ENCODE measurements around the gene CAPN1. TPM values are rescaled to one million over a fixed set of nuclear protein-coding genes. Genes with fewer than 3 reads are reported as not detected.
"Not testable (repeated sequence)": the region's sequence is repeated elsewhere in the genome, so short reads cannot be mapped to it uniquely, and the experiment has no call there.

Gene CAPN1
- 100 to 1,000 TPM; 109 to 112 (median 109) TPM for polyA plus RNA-seq (ENCODE audit: insufficient read length in 3 of 3)
- long read RNA-seq, donor 1, partial matches to known transcripts, result 7 of 13 reads
- long read RNA-seq, donor 1, other reads (novel, unspliced or antisense), result 5 of 13 reads
- long read RNA-seq, donor 2, partial matches to known transcripts, result 36 of 60 reads
- long read RNA-seq, donor 2, other reads (novel, unspliced or antisense), result 22 of 60 reads
- long read RNA-seq, donor 3, partial matches to known transcripts, result 44 of 44 reads
- long read RNA-seq, donor 3, other reads (novel, unspliced or antisense), result 0 of 44 reads
- long read RNA-seq, donor 4, partial matches to known transcripts, result 23 of 46 reads
- long read RNA-seq, donor 4, other reads (novel, unspliced or antisense), result 23 of 46 reads
- long read RNA-seq, donor 5, partial matches to known transcripts, result 6 of 6 reads
- long read RNA-seq, donor 5, other reads (novel, unspliced or antisense), result 0 of 6 reads
- long read RNA-seq, donor 6, partial matches to known transcripts, result 6 of 18 reads
- long read RNA-seq, donor 6, other reads (novel, unspliced or antisense), result 12 of 18 reads
- long read RNA-seq, donor 7, partial matches to known transcripts, result 56 of 88 reads
- long read RNA-seq, donor 7, other reads (novel, unspliced or antisense), result 30 of 88 reads
- long read RNA-seq, donor 8, partial matches to known transcripts, result 22 of 22 reads
- long read RNA-seq, donor 8, other reads (novel, unspliced or antisense), result 0 of 22 reads
- long read RNA-seq, donor 9, partial matches to known transcripts, result 25 of 41 reads
- long read RNA-seq, donor 9, other reads (novel, unspliced or antisense), result 16 of 41 reads
- long read RNA-seq, donor 10, partial matches to known transcripts, result 20 of 34 reads
- long read RNA-seq, donor 10, other reads (novel, unspliced or antisense), result 13 of 34 reads
- long read RNA-seq, donor 11, partial matches to known transcripts, result 14 of 20 reads
- long read RNA-seq, donor 11, other reads (novel, unspliced or antisense), result 5 of 20 reads
- long read RNA-seq, donor 12, partial matches to known transcripts, result 22 of 45 reads
- long read RNA-seq, donor 12, other reads (novel, unspliced or antisense), result 23 of 45 reads
- long read RNA-seq, donor 13, partial matches to known transcripts, result 19 of 19 reads
- long read RNA-seq, donor 13, other reads (novel, unspliced or antisense), result 0 of 19 reads
- long read RNA-seq, donor 14, result 0 reads
- long read RNA-seq, donor 15, partial matches to known transcripts, result 38 of 64 reads
- long read RNA-seq, donor 15, other reads (novel, unspliced or antisense), result 24 of 64 reads
- long read RNA-seq, donor 16, partial matches to known transcripts, result 9 of 33 reads
- long read RNA-seq, donor 16, other reads (novel, unspliced or antisense), result 24 of 33 reads

DNA sequence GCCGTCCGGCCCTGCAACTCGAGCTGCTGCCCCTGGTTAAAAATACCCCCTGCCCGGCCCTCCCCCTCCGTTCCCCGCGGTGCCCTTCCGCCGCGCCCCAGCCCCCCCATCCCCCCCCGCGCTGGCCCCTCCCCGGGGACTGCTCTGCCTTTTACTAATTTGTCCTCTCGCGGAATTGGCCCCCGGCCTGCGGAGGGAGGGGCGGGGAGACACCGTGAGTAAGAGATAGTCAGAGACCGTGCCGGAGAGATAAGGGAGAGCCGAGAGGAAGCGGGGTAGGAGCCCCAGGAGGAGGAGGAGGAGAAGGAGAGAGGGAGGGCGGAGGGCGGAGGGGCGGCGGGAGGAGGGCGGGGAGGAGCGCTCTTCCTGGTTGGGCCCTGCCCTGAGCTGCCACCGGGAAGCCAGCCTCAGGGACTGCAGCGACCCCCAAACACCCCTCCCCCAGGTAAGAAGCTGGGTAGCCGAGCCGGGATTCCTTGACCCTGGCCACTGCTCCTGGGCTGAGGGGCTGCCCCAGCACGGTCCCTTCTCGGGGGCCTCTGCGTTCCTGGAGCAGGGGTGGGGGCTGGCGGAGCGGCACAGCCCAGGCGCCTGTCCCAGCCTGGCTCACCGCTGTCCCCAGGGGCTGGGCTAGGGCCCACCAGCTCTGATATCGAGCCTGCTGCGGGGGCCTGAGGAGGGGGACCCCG, at the start of gene CAPN1:
Gene CAPN1 (plus strand): TSS at position 360 of the 689 bp plus-strand sequence. CDS start 774 bp downstream, outside the sequence.
- peak; percentile 62 for DNase-seq

DNA sequence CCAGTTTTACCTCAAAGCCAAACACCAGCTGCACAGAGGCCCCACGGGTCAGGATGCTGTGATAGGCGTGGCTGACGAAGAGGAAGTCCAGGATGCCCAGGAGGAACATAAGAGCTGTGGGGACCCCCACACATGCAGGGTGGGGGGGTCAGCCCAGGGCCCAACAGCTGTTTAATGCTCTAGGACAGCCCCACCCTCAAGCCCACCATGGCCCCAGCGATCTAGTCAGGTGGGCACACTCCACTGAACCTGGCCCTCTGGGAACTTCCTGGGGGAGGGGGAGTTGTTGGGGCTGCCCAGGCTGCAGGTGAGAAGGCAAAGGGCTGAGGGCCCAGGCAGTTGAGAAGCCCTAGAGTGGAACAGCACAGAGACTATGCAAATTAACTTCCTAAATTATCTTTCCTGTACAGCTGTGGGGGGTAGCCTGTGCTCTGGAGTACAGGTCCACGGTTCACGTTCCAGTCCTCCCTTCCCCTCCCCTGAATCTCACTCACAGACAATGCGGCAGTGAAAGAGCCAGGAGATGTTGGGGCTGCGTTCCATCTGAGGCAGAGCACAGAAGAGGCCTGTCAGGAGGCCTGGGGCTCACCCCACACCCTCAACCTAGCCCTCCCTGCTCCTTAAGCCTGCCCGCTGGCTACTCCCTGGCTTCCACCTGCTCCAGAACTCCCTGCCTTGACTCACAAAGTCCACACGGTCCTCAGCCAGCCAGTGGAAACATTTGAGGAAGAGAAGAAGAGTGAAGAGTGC, 49.3 kb upstream of the CAPN1 start:
- no peak for DNase-seq

DNA sequence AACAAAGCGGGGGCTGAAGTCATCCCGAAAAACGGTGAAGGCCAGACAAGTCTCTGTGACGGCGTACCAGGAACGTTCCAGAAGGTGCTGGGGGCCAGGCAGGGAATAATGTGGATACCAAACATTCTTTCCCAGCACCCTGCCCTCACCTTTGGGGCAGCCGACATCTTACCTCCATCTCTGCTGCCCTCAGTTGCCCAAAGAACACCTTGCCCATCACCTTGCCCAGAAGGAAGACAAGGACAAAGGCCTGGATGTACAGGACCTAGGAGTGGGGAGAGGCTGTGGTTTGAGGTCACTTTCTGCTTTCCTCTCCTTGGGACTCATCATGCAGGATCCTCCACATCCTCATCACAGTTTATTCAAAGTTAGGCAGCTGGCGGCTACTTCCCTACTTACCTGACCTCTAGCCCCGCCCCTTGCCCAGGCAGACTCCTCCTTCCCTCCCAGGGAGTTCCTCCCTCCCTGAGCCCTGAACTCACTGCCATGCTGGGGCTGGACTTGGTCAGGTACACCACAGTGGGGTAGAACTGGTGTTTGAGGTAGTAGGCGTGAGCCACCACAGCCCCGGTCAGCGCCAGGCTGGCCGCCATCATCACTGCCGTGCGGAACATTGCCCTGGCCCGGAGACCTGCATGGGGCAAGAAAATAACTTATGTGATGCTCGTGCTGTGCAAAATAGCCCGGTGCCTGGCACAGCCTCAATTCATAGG, 48.6 kb upstream of the CAPN1 start:
- no peak for DNase-seq

- DNase-seq, result no peak
These were observed 48.0 kb upstream of the CAPN1 start for GRCh38 chr11:65133724-65134123.

GRCh38 chr11:65134240-65134951, 47.3 kb upstream of the CAPN1 start, which contains the start of gene SYVN1:
Gene SYVN1 (minus strand): TSS chr11:65134519. CDS start chr11:65133601, 918 bp downstream.
- peak; percentile 89 for DNase-seq

DNA sequence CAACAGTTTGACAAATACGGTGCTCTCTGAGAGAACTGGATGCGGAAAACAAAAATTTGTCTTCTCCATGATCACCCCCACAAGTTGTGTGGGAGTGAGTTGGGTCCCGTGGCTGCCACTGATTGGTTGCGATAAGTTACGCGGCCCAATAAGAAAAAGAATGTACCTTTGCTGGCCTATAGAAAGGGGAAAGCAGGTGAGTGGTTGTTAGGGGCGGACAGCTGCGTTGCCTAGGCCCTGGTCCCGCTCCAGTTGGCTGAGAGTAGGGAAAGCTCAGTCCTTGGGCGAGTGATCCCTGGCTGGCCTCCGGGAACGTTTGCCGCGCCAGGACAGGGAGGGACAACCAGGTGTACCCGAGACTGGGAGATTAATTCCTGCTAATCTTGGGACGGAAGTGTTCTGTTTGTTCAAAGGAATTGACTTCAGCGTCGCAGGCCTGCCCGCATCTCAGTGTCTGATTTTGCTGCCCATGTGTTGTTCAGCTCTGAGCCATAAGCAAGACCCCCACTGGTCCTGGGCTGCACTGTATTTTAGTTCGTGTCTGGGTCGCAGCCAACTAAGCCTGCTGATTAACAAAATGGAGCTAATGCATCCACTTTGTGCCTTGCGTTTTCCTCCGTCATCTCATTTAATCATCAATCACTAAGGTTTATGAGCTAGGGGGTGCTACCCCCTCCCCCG, 46.6 kb upstream of the CAPN1 start:
- peak; percentile 96 for DNase-seq

DNA sequence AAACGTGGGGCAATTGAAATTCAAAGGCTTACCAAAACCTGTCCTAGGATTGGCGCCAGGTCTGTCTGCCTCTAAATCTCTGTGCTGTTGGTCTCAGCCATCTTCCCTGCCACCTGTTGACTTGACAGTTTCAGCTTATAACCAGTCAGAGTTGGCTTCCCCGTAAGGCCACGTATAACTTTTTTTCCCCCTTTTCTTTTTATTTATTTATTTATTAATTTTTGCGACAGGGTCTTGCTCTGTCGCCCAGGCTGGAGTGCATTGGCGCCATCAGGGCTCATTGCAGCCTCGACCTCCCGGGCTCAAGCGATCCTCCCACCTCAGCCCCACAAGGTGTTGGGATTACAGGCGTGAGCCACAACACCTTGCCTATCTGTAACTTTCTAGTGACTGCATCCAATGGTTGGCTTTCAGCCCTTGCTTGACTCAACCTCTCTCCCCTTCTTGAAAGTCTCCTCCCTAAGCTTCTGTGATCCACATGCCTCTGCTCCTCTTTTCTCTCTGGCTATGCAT, 46.0 kb upstream of the CAPN1 start:
- DNase-seq, result no peak

DNA sequence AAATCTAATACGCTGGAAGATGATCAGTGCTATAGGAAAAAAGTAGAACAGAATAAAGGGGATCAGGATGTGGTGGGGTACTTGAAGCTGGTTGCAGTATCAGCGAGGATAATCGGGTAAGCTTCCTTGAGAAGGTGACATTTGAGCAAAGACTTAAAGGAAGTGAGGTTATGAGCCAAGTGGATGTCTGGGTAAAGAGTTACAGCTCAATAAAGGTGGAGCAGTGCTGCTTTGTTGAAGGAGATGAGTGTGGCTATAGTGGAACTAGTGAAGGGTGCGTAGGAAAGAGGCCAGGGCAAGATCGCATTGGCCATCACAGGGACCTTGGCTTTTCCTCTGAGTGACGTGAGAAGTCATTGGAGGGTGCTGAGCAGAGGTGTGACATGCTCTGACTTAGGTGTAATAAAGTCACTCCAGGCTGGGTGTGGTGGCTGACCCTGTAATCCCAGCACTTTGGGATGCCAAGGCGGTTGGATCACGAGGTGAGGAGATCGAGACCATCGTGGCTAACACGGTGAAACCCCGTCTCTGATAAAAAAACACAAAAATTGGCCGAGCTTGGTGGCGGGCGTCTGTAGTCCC, 45.1 kb upstream of the CAPN1 start:
- DNase-seq, result no peak

GRCh38 chr11:65141896-65142494, 39.7 kb upstream of the CAPN1 start:
- DNase-seq, result no peak

DNA sequence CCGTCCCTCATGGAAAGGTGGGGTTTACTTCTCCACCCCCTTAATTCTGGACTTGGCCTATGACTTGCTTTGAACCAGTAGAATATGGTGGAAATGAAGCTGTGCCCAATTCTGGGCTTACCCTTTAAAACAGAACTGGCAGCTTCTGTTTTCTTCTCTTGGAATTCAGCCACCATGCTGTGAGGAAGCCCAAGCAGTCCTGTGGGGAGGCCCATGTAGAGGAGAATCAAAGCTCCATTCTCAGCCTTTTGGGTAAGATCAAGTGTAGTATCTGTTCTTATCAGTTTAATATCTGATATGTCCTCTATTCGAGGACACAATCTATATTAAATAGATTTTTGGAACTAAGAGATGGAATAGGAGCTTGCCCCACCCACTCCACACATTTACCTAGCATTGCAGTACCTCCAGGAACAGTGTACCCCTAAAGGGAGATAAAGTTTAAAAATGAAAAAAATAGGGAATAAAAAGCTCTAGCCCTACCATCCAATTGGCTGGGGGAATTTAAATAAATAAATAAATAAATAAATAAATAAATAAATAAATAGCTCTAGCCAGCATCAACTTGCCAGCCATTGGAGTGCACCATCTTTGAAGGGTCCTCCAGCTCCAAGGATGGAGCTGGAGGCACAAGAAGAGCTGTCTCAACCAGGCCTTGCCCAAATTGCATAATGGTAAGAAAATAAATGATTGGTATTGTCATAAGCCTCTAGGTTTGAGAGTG, 34.2 kb upstream of the CAPN1 start:
- no peak for DNase-seq

- DNase-seq, result no peak
These were observed 33.1 kb upstream of the CAPN1 start for GRCh38 chr11:65148657-65149056.

- not testable (repeated sequence) for DNase-seq
These were observed 31.6 kb upstream of the CAPN1 start for GRCh38 chr11:65150131-65150508.

DNA sequence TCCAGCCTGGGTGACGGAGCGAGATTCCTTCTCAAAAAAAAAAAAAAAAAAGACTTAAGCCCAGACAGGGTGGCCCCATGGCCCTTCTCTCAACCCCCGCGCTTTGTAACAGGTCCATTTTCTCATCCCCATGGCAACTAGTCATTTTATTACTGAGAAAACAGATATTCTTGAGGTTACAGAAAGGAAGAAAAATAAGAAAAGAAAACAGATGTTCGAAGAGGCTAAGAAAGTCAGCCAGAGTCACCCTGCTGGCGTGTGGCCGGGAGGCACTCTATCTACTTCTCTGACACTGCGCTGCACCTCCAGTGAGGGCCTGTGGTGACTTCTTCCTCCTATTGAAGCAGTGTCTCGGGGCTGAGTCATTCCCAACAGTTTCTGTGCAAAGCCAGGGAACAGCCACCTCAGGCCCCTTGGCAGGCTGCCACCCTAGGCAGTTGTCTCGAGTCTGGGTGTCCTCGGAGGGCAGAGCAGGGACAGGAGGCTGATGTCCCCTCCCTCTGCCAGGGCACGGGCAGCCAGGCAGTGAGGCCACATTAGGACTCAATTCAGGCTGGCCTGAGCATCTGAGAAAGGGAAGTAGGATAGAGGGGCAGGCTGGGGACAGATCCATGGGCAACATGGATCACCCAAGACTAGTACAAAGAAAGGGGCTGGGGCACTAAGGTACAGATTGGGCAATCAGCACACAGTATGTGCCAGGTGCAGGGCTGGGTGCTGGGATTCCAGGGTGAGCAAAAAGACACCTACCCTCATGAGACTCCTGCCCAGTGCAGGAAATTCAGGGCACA, 31.0 kb upstream of the CAPN1 start:
- peak; percentile 50 for DNase-seq

DNA sequence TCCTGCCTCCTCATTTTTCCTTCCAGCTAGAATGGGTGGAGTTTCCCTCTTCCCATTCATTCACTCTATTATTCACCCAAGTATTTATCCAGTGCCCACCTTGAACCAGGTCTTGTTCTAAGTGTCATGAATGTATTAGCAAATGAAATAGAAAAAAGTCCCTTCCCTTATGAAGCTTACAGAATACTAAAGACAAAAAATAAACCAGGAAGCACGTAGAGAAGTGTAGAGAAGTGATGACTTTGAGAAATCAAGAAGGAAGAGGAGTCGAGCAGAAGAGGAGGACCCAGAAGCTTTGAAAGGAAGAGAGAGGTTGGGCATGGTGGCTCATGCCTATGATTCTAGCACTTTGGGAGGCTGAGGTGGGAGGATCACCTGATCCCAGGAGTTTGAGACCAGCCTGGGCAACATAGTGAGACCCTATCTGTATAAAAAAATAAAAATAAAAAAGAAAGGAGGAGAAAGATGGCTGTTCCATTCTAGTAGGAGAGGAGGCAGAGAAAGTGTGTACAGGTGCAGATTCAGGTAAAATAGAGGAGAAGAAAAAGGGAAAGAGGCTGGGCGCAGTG, 30.3 kb upstream of the CAPN1 start:
- DNase-seq, result no peak

GRCh38 chr11:65152122-65152521, 29.6 kb upstream of the CAPN1 start:
- no peak for DNase-seq
